Sigmoid colon (tissue), 4 donors: ENCODE results near the gene GALNT10.

Experiments
- CTCF ChIP-seq, 4 experiments: fragments of 450-650 bp in 3 of 4; fragments of 200-600 bp in 1 of 4; IDR thresholded peaks; one replicate each; pipeline ENCODE4 v1.5.1; 2016 to 2019; ENCODE audit warnings: antibody characterized with exemption in 4 of 4, mild to moderate bottlenecking in 3 of 4, moderate library complexity in 2 of 4
- EP300 ChIP-seq, 4 donors: sonication (generic); formaldehyde crosslinking; IDR thresholded peaks; one replicate each; pipeline ENCODE4 v1.6.1; 2017; ENCODE audit warnings: antibody characterized with exemption in 4 of 4
- POLR2A ChIP-seq, 2 donors: fragments of 450-650 bp; IDR thresholded peaks; one replicate each; pipeline ENCODE4 v1.6.1; 2016; ENCODE audit warnings: antibody characterized with exemption in 2 of 2, mild to moderate bottlenecking in 2 of 2, moderate library complexity in 2 of 2
- POLR2AphosphoS5 ChIP-seq, 4 donors: sonication (generic); formaldehyde crosslinking; IDR thresholded peaks; one replicate each; pipeline ENCODE4 v1.6.1; 2017; ENCODE audit warnings: antibody characterized with exemption in 4 of 4

GRCh38 chr5:154372661-154373060 is 182.1 kb downstream of the GALNT10 start:
- TF ChIP-seq CTCF (IDR thresholded peaks at IDR 0.05) (no peak), EP300 (IDR thresholded peaks at IDR 0.05) (no peak), POLR2A (IDR thresholded peaks at IDR 0.05) (no peak), POLR2AphosphoS5 (IDR thresholded peaks at IDR 0.05) (no peak)
